ENCODE measurements around the gene GMEB2. TPM values are rescaled to one million over a fixed set of nuclear protein-coding genes. Genes with fewer than 3 reads are reported as not detected.

Gene GMEB2
- total RNA-seq, 1 donor from 2014 or later, result 11.3 TPM

- intact Hi-C loops (cut with DNase I), result loop anchor here (5.0 kb wide), 1 partner anchor 434 kb away; no protein-coding TSS in a partner anchor
- peak; percentile 7 for ATAC-seq
These were observed 88.5 kb downstream of the GMEB2 start for GRCh38 chr20:63538204-63539091.

More at GRCh38 chr20:63538204-63539091, 88.5 kb downstream of the GMEB2 start:
- H3K9me3 ChIP-seq, result no peaks in the 10 kb centered on the region
- no peaks in the 10 kb centered on the region for H3K27me3 ChIP-seq
- peak overlapping the region; percentile 51 for H3K4me3 ChIP-seq
- peaks cover 20% of the 10 kb centered on the region for H3K4me1 ChIP-seq
- DNase-seq, result peak; percentile 89
- H3K36me3 ChIP-seq, result no peaks in the 10 kb centered on the region
- TF ChIP-seq, protein P1, sequence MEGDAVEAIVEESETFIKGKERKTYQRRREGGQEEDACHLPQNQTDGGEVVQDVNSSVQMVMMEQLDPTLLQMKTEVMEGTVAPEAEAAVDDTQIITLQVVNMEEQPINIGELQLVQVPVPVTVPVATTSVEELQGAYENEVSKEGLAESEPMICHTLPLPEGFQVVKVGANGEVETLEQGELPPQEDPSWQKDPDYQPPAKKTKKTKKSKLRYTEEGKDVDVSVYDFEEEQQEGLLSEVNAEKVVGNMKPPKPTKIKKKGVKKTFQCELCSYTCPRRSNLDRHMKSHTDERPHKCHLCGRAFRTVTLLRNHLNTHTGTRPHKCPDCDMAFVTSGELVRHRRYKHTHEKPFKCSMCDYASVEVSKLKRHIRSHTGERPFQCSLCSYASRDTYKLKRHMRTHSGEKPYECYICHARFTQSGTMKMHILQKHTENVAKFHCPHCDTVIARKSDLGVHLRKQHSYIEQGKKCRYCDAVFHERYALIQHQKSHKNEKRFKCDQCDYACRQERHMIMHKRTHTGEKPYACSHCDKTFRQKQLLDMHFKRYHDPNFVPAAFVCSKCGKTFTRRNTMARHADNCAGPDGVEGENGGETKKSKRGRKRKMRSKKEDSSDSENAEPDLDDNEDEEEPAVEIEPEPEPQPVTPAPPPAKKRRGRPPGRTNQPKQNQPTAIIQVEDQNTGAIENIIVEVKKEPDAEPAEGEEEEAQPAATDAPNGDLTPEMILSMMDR (IDR thresholded peaks at IDR 0.05), result peak; percentile 26
- H3K27ac ChIP-seq, result peak overlapping the region; percentile 87

Other genes with a start within 250 kb of the GMEB2 start
- not detected for gene KCNQ2, start 154.4 kb downstream of the GMEB2 start, total RNA-seq
- gene EEF1A2, start 128.0 kb downstream of the GMEB2 start, total RNA-seq, result 0.67 TPM
- 355 TPM for gene PPDPF, start 106.3 kb downstream of the GMEB2 start, total RNA-seq
- gene PTK6, start 89.7 kb downstream of the GMEB2 start, total RNA-seq, result 4.9 TPM
- not detected for gene SRMS, start 79.4 kb downstream of the GMEB2 start, total RNA-seq
- 0.32 TPM for gene FNDC11, start 72.9 kb downstream of the GMEB2 start, total RNA-seq
- gene HELZ2, start 52.9 kb downstream of the GMEB2 start, total RNA-seq, result 53.3 TPM
- gene STMN3, start 26.3 kb upstream of the GMEB2 start, total RNA-seq, result 12.4 TPM
- gene RTEL1, start 31.2 kb upstream of the GMEB2 start, total RNA-seq, result 26.7 TPM
- gene TNFRSF6B, start 69.6 kb upstream of the GMEB2 start, total RNA-seq, result 14.4 TPM
- gene ARFRP1, start 80.9 kb upstream of the GMEB2 start, total RNA-seq, result 49.4 TPM
- 27.6 TPM for gene ZGPAT, start 80.9 kb upstream of the GMEB2 start, total RNA-seq
- 7.8 TPM for gene LIME1, start 109.6 kb upstream of the GMEB2 start, total RNA-seq
- 64.1 TPM for gene SLC2A4RG, start 112.7 kb upstream of the GMEB2 start, total RNA-seq
- 19.7 TPM for gene ZBTB46, start 204.2 kb upstream of the GMEB2 start, total RNA-seq
- gene ABHD16B, start 234.4 kb upstream of the GMEB2 start, total RNA-seq, result not detected
- 81.5 TPM for gene TPD52L2, start 238.2 kb upstream of the GMEB2 start, total RNA-seq